IPS-20b (cell line): ENCODE results near the gene OR2F2.

Experiments used
- H3K27ac ChIP-seq: one replicate; pipeline ENCODE4 v1.5.1; 2013; ENCODE audit warnings: low read length
- H3K27me3 ChIP-seq: 2 replicates; pipeline ENCODE4 v1.6.1; 2013; ENCODE audit warnings: mild to moderate bottlenecking, low read length, inconsistent platforms; ENCODE audit not compliant: insufficient read depth
- H3K36me3 ChIP-seq: 2 replicates; pipeline ENCODE4 v1.6.1; 2013; ENCODE audit warnings: low read depth, mild to moderate bottlenecking, inconsistent platforms, low read length, moderate library complexity; ENCODE audit not compliant: insufficient read depth
- H3K4me1 ChIP-seq: 2 replicates; pipeline ENCODE4 v1.6.1; 2013; ENCODE audit warnings: mild to moderate bottlenecking, control low read depth, inconsistent platforms, low read length, moderate library complexity; ENCODE audit not compliant: insufficient read depth
- H3K4me3 ChIP-seq: 2 replicates; pipeline ENCODE4 v1.5.1; 2013; ENCODE audit warnings: mild to moderate bottlenecking, low read length, inconsistent platforms
- H3K9ac ChIP-seq: 2 replicates; pipeline ENCODE4 v1.6.1; 2013; ENCODE audit warnings: low read depth, mild to moderate bottlenecking, inconsistent platforms, low read length, moderate library complexity
- H3K9me3 ChIP-seq: 2 replicates; pipeline ENCODE4 v1.6.1; 2013; ENCODE audit warnings: mild to moderate bottlenecking, low read depth, low read length, inconsistent platforms; ENCODE audit not compliant: insufficient read depth

OR2F2 gene

DNA sequence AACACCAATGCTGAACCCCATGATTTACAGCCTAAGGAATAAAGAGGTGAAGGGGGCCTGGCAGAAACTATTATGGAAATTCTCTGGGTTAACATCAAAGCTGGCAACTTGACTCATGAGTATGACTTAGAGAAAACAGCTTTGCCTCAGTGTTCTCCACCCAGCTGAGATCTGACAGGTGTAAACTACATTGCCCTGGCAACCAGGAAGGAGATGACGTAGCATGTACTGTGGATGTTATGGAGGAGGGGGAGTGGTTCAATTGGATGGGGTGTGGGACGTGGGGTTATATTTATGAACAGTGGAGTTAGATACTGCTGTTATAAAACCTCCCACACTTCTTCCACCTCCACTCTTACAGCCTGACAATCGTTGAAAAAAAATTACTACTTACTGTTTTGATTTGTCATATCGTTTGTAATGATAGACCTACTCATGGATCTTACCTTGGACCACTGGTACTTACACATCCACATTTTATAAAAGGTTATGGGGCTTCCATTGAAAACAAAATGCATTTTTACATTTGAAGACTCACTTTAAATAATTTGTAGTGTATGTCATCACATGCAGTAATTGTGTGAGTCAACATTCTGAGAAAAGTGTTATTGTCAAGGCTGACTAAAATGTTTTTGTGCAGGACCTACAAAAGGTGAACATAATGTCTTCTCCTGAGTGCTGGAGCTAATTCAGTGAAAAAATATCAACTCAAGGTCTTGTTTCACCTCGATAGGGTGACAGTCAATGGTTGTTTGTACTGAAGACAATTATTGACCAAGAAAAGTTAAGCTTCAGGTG is 26.0 kb downstream of the OR2F2 start:
- Histone ChIP-seq H3K4me3 (no peak overlapping the region), H3K27ac (no peak overlapping the region), H3K27me3 (no peaks in the 10 kb centered on the region), H3K9me3 (no peaks in the 10 kb centered on the region), H3K36me3 (no peaks in the 10 kb centered on the region), H3K9ac (no peak overlapping the region), H3K4me1 (peaks cover 10% of the 10 kb centered on the region; the same call in 1 of the 2 replicates)

DNA sequence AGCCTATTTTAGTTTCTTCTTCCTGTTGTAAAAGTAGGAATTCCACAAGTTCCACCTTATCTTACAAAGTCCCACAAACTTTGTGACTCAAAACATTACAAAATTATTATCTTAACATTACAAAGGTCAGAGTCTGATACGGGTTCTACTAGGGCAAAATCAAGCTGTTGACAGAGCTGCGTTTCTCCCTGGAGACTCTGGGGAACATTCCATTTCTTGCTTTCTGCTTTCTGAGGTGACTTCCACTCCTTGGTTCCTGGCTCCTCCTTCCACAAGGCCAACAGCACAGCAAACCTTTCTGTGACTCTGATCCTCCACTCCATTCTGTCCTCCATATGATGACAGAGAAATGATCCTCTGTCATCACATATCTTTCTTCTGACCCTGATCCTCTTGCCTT is 30.2 kb downstream of the OR2F2 start:
- Histone ChIP-seq H3K27me3 (no peaks in the 10 kb centered on the region), H3K9ac (no peak overlapping the region), H3K27ac (no peak overlapping the region), H3K36me3 (no peaks in the 10 kb centered on the region), H3K9me3 (no peaks in the 10 kb centered on the region), H3K4me1 (no peaks in the 10 kb centered on the region), H3K4me3 (no peak overlapping the region)

DNA sequence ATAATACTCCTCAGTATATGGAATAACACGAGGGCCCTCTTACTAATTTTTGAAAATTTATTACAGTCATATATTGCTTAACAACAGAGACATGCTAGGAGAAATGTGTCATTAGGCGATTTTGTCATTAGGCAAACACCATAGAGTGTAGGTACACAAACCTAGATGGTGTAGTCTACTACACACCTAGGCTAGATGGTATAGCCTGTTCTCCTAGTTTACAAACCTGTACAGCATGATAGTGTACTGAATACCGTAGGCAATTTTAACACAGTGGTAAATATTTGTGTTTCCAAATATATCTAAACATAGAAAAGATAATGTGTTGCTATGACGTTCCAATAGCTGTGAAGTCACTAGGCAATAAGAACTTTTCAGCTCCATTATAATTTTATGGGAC is 32.4 kb downstream of the OR2F2 start:
- no peaks in the 10 kb centered on the region for H3K36me3 ChIP-seq
- no peaks in the 10 kb centered on the region for H3K4me1 ChIP-seq
- H3K27ac ChIP-seq, result no peak overlapping the region
- no peak overlapping the region for H3K9ac ChIP-seq
- no peak overlapping the region for H3K4me3 ChIP-seq
- no peaks in the 10 kb centered on the region for H3K27me3 ChIP-seq
- H3K9me3 ChIP-seq, result peaks cover 8% of the 10 kb centered on the region; the same call in 1 of the 2 replicates

DNA sequence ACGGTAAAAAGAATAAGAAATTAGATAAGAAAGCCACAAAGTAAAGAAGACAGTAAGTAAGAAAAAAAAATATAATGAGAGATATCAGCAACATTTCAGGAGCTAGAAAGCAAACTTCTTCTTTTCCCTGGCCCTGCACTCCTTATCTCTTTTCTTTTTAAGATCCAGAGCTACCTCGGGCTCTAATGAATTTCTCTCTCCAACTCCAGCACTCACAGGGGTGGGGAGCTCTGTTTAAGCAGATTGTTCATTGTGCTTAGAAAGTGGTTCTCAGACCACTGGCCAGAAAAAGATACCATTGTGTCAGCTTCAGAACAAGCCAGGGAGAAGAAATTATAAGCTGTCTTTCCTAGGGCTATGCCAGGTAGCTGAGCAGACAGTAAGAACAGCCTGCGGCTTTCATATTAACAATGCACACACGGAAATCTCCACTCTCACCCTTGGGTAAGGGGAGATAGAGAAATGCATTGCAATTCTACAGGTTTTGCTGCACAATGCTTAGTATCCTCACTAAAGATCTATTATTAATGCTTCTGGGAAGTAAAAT is 38.9 kb downstream of the OR2F2 start:
- no peaks in the 10 kb centered on the region for H3K36me3 ChIP-seq
- peaks cover 8% of the 10 kb centered on the region; the same call in 1 of the 2 replicates for H3K9me3 ChIP-seq
- H3K9ac ChIP-seq, result no peak overlapping the region
- H3K27ac ChIP-seq, result no peak overlapping the region
- H3K4me3 ChIP-seq, result no peak overlapping the region
- H3K4me1 ChIP-seq, result no peaks in the 10 kb centered on the region
- no peaks in the 10 kb centered on the region for H3K27me3 ChIP-seq

DNA sequence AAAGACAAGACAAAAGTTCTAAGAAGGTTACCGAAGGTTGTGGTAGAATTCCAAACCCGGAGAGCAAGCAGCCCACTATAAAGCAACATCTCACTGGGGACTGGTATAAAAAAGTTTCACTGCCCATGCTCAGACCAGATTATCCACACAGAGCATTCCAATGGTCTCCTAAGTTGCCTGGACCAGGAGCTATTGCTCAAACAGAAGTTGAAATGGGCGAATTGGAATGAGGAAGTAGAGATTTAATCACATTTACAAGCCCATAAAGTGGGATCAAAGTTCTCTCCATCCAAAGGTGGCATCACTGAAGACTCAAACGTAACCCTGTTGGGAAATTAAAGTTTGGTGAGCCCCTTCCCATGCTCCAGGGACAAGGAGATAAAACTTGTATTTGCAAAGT is 39.4 kb downstream of the OR2F2 start:
- Histone ChIP-seq H3K27ac (no peak overlapping the region), H3K9ac (no peak overlapping the region), H3K36me3 (no peaks in the 10 kb centered on the region), H3K27me3 (no peaks in the 10 kb centered on the region), H3K4me1 (no peaks in the 10 kb centered on the region), H3K9me3 (peaks cover 8% of the 10 kb centered on the region; the same call in 1 of the 2 replicates), H3K4me3 (no peak overlapping the region)

DNA sequence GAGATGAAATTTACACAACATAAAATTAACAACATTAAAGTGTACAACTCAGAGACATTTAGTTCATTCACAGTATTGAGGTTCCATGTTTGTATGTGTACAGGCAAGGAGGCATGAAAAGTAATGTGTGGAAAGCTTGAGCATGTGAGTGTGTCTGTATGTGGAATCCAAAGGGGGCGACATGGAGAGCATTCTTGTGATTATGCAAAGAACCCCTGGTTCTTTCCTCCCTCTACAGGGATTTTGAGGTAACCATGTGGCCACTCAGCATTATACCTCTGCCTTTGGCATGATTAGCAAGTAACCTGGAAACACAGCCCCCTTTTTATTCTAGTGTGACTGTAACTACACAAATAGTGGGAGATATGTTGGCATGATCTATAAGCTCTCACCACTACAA is 40.6 kb downstream of the OR2F2 start:
- H3K4me1 ChIP-seq, result no peaks in the 10 kb centered on the region
- H3K4me3 ChIP-seq, result no peak overlapping the region
- H3K9ac ChIP-seq, result no peak overlapping the region
- H3K27ac ChIP-seq, result no peak overlapping the region
- H3K27me3 ChIP-seq, result no peaks in the 10 kb centered on the region
- H3K9me3 ChIP-seq, result peaks cover 8% of the 10 kb centered on the region; the same call in 1 of the 2 replicates
- H3K36me3 ChIP-seq, result no peaks in the 10 kb centered on the region

DNA sequence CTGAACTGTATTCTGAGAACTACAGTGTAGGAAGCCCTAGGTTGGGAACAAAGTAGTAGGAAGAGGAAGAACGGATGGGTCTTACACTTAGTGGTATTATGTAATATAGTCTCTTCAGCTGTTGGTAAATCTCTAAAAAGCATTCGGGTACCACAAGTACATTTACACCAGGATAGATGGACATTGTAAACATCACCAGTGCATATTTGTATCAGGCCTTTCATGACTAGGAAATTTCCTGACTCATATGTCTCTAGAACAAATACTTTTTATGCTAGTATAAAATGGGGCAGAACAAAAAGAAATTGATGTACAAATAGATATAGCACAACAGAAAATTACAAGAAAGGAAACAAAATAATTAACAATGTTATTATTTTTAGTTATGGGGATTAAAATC is 43.6 kb downstream of the OR2F2 start:
- Histone ChIP-seq H3K9ac (no peak overlapping the region), H3K27me3 (no peaks in the 10 kb centered on the region), H3K9me3 (no peaks in the 10 kb centered on the region), H3K36me3 (no peaks in the 10 kb centered on the region), H3K4me3 (no peak overlapping the region), H3K27ac (no peak overlapping the region), H3K4me1 (no peaks in the 10 kb centered on the region)

DNA sequence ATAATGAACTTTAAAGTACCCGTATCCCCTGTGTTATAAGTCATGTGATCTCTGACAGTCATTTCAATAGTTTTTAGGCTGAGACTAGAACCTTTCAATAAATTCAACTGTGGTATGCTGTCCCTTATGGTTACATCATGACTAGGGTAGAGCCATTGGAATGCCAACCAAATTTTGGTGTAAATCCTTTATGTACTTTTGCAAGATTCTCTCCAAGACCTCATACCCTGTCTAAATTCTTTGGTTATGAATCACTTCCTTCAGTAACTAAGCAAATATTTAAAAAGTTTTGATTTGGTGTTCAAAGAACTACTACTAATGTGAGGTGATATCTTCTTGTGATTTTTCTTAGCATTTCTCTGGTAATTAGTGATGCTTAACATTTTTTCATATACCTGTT is 44.3 kb downstream of the OR2F2 start:
- no peaks in the 10 kb centered on the region for H3K36me3 ChIP-seq
- no peak overlapping the region for H3K27ac ChIP-seq
- H3K4me3 ChIP-seq, result no peak overlapping the region
- no peak overlapping the region for H3K9ac ChIP-seq
- no peaks in the 10 kb centered on the region for H3K27me3 ChIP-seq
- H3K9me3 ChIP-seq, result no peaks in the 10 kb centered on the region
- H3K4me1 ChIP-seq, result no peaks in the 10 kb centered on the region

DNA sequence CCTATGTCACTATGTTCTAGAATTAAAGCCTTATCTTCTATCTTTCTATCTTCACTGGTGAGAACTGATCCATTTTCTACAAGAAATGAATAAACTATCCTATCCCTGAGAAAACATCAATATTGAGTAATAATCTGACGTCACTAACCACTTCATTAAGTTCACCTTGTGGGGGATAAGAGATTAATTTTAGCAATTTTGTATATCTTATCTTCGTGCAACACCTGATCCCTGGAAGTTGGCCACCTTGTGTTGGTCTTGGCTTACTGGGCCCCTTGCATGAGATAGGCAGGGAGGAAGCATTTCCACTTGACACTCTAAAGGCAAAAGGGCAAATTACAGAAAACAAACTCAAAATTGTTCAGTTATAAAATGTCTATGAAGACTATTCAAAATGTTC is 45.0 kb downstream of the OR2F2 start:
- Histone ChIP-seq H3K4me1 (no peaks in the 10 kb centered on the region), H3K27me3 (no peaks in the 10 kb centered on the region), H3K36me3 (no peaks in the 10 kb centered on the region), H3K27ac (no peak overlapping the region), H3K4me3 (no peak overlapping the region), H3K9me3 (no peaks in the 10 kb centered on the region), H3K9ac (no peak overlapping the region)

DNA sequence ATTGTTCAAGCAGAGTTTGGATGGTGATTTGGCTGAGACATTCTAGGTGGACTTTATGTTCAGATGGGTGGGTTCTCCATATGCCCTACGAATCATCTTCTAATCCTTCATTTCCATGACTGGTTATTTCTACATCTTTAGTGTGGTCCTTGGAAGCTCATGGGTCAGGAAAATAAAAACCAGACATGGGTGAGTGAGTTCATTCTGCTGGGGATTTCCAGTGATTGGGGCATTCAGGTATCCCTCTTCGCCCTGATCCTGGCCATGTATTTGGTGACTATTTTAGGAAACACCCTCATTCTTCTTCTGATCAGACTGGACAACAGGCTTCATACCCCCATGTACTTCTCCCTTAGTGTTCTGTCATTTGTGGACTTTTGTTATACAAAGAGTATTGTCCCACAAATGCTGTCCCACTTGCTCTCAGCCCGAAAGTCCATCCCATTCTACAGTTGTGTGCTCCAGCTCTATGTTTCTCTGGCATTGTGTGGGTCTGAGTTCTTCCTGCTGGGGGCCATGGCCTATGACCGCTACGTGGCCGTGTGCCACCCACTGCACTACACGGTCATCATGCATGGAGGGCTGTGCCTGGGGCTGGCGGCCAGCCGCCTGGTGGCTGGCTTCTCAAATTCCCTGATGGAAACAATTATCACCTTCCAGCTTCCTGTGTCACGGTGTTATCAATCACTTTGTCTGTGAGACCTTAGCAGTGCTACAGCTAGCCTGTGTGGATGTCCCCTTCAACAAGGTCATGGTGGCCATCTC is 45.9 kb downstream of the OR2F2 start:
- no peak overlapping the region for H3K4me3 ChIP-seq
- no peak overlapping the region for H3K27ac ChIP-seq
- H3K4me1 ChIP-seq, result no peaks in the 10 kb centered on the region
- H3K36me3 ChIP-seq, result no peaks in the 10 kb centered on the region
- H3K27me3 ChIP-seq, result no peaks in the 10 kb centered on the region
- no peak overlapping the region for H3K9ac ChIP-seq
- no peaks in the 10 kb centered on the region for H3K9me3 ChIP-seq

DNA sequence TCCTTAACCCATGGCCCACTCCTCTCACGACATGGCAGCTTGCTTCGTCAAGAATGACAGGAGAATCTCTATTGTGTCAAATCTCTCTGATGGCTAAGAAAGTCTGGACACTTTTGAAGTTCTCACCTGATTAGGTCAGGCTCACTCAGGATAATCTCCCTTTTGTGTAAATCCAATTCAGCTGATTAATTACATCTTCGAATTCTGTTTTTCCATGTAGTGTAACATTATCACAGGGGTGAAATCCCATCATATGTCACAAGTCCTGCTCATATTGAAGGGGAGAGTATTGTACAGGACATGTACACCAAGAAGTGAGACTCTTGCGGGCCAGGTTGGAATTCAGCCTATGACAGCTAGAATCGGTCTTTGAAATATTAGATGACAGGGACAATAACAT is 48.9 kb downstream of the OR2F2 start:
- Histone ChIP-seq H3K4me1 (no peaks in the 10 kb centered on the region), H3K27ac (no peak overlapping the region), H3K27me3 (no peaks in the 10 kb centered on the region), H3K36me3 (no peaks in the 10 kb centered on the region), H3K9ac (no peak overlapping the region), H3K9me3 (no peaks in the 10 kb centered on the region), H3K4me3 (no peak overlapping the region)
